Pancreas (tissue), 10 donors: ENCODE measurements around the gene TRAF3IP3. TPM values are rescaled to one million over a fixed set of nuclear protein-coding genes. Genes with fewer than 3 reads are reported as not detected.

Source experiments
- ATAC-seq, 4 donors: fragments of 200-7000 bp; cut with Tn5 transposase; one replicate each; pipeline versions ENCODE4 v1.8.0 to v1.9.1; 2020; ENCODE audit warnings: mild to moderate bottlenecking in 4 of 4, moderate library complexity in 4 of 4
- DNase-seq, 6 donors: peaks; one replicate each; pipeline ENCODE4 v3.0.0-alpha.2; 2020
- FAIRE-seq: peaks from 2 replicates; lab custom pipeline; 2012; peaks lifted over from hg19 to GRCh38; lab: Jason Lieb, UNC
- H3K27ac ChIP-seq, 4 donors: fragments of 200-600 bp; sonication (generic); 1 replicate in 3 of 4; 2 replicates in 1 of 4; pipeline versions ENCODE4 v1.5.0 to v1.8.0; 2020
- H3K27me3 ChIP-seq, 4 donors: fragments of 200-600 bp; one replicate each; pipeline ENCODE4 v1.8.0; 2021
- H3K36me3 ChIP-seq, 3 donors: fragments of 200-600 bp; sonication (generic) in 1 of 3; one replicate each; pipeline versions ENCODE4 v1.5.0 to v1.8.0; 2020 to 2021
- H3K4me1 ChIP-seq, 3 donors: fragments of 200-600 bp; one replicate each; pipeline ENCODE4 v1.8.0; 2021
- H3K4me3 ChIP-seq, 4 donors: fragments of 200-600 bp; sonication (generic) in 2 of 4; one replicate each; pipeline versions ENCODE4 v1.5.0 to v1.8.0; 2020 to 2021
- H3K9me3 ChIP-seq, 4 donors: fragments of 200-600 bp; one replicate each; pipeline ENCODE4 v1.8.0; 2021
- WGBS, 2 donors: extraction: QIAGEN DNeasy Blood & Tissue Kit; methylation state at CpG; one replicate each; pipeline ENCODE4 v1.1.7; 2013; 5-methylcytosine and 5-hydroxymethylcytosine counted together
- intact Hi-C, 3 donors: fragments of 100-400 bp; cut with DNase I; formaldehyde crosslinking; loops; one replicate each; pipeline versions ENCODE4 v1.11.1 to v1.14.2; 2022
- polyA plus RNA-seq, 2 donors: library from polyadenylated mRNA; stranded (reverse); fragments of 200-250 nt; gene quantifications; one replicate each; pipeline ENCODE4 v1.2.3, GENCODE V29; 2013
- total RNA-seq, 6 donors: library from RNA; stranded (reverse); fragmentation: NEBNext Ultra II Directional in 4 of 6; extraction: Animal tissue kit (Norgen Biotek cat#: 25700) in 4 of 6; gene quantifications; one replicate each; pipeline versions ENCODE4 v1.2.1 to v1.2.4, GENCODE V29; 2021 to 2023
- TF ChIP-seq, protein P1 (sequence below), 4 donors: fragments of 200-600 bp; sonication (generic) in 3 of 4; IDR thresholded peaks; one replicate each; pipeline versions ENCODE4 v1.5.0 to v1.8.0; 2021; ENCODE audit warnings: antibody characterized with exemption in 4 of 4
- donor health status: healthy with polysubstance abuse.
- donor health status: DM: no; HTN: no; CAD: no; lungs with moderate emphysema.
- donor health status: DM: no; HTN: no; CAD: no.
- donor health status: control.
- donor health status: control.
- donor health status: Bipolar disorder and iron deficiency.
- donor health status: DM: yes; HTN: yes; CAD: no.
- donor health status: DM: no; HTN: no; CAD: no.
- donor health status: DM: no; HTN: no; CAD: no.
- donor health status: DM: yes; HTN: yes; CAD: no.

The TRAF3IP3 gene
- total and polyA plus RNA-seq, 8 donors: 0.42 to 5.5 (median 1.5) TPM

- FAIRE-seq (no peak), DNase-seq (no peak), ATAC-seq (no peak)
- intact Hi-C loops: no loop called here
- H3K9me3 ChIP-seq: no peaks in the 10 kb centered on the region
- peaks cover 0 to 7% (median 0%) of the 10 kb centered on the region in 3 donors for H3K36me3 ChIP-seq
- peaks cover 14 to 25% (median 20%) of the 10 kb centered on the region in 3 donors for H3K4me1 ChIP-seq
- 42 to 44% methylated on average over 6 of the region's 6 CpGs for WGBS, 2 donors
- no peak overlapping the region for H3K27ac ChIP-seq
- TF ChIP-seq, protein P1, sequence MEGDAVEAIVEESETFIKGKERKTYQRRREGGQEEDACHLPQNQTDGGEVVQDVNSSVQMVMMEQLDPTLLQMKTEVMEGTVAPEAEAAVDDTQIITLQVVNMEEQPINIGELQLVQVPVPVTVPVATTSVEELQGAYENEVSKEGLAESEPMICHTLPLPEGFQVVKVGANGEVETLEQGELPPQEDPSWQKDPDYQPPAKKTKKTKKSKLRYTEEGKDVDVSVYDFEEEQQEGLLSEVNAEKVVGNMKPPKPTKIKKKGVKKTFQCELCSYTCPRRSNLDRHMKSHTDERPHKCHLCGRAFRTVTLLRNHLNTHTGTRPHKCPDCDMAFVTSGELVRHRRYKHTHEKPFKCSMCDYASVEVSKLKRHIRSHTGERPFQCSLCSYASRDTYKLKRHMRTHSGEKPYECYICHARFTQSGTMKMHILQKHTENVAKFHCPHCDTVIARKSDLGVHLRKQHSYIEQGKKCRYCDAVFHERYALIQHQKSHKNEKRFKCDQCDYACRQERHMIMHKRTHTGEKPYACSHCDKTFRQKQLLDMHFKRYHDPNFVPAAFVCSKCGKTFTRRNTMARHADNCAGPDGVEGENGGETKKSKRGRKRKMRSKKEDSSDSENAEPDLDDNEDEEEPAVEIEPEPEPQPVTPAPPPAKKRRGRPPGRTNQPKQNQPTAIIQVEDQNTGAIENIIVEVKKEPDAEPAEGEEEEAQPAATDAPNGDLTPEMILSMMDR (IDR thresholded peaks at IDR 0.05): no peak
- H3K27me3 ChIP-seq: no peaks in the 10 kb centered on the region
- peak overlapping the region in 2 of 4 donors; percentile 52 to 62 for H3K4me3 ChIP-seq
Measured at GRCh38 chr1:209783386-209783785, 27.5 kb downstream of the TRAF3IP3 start.

DNA sequence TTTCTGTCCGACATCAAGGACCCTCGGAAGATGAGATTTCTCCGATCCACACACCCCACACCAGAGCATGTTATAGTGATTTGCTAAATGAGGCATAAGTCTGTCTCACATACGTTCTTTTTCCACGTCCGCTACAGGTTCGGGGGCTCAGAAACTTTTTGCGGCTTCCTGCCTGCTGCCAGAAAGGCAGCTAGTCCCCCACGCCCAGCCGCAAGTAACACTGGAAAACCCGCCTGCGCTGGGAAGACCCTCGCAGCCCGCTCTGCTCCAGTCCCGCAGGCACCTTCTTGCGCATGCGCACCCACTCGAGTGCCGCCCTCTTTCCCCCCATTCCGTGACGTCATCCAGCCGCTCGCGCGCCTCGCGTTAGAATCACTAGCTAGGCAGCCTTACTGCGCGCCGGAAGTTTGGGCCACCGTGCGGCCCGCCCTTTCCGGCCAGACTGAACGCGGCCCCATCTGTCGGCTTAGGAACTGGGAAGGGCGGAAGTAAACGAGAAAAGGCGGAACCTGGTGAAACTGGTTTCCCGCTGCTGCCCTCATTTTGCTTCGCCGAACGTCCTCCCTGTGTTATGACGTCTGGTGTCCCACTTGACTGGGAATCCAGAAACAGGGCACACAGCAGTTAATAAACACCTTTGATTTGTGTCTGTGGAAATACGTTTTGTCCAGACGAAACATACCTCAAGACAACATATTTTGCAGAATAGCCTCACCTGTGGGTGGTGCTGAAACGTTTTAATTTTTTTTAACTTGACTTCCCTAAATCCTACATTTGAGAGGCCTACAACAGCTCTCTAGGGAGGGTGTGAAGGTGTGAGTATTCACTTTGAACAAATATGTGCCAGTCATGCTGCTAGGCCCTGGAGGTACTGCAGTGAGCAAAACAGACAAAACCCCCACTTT, 28.7 kb downstream of the TRAF3IP3 start, which contains the start of gene C1orf74:
Gene C1orf74, minus strand, starts transcription at position 295 of the 905 bp plus-strand sequence. CDS start 925 bp downstream, outside the sequence.
- peak within 1 kb of the TSS; percentile 50 to 62 (median 57) for H3K4me3 ChIP-seq
- peak; percentile 90 for FAIRE-seq
- peaks cover 0 to 18% (median 2%) of the 10 kb centered on the region in 3 donors for H3K36me3 ChIP-seq
- H3K4me1 ChIP-seq: peaks cover 14 to 28% (median 23%) of the 10 kb centered on the region in 3 donors
- ATAC-seq: peak; percentile 93 to 98 (median 97)
- DNase-seq: peak; percentile 98 to 100 (median 99)
- no peaks in the 10 kb centered on the region for H3K27me3 ChIP-seq
- peak within 1 kb of the TSS; percentile 47 to 92 (median 84) for H3K27ac ChIP-seq
- intact Hi-C loops: no loop called here
- WGBS, 2 donors: 2 to 4% methylated on average over 48 of the region's 48 CpGs
- TF ChIP-seq, protein P1 (IDR thresholded peaks at IDR 0.05): no peak
- H3K9me3 ChIP-seq: no peaks in the 10 kb centered on the region

GRCh38 chr1:209785592-209785991, 29.7 kb downstream of the TRAF3IP3 start:
- DNase-seq (no peak), ATAC-seq (no peak), FAIRE-seq (no peak)
- TF ChIP-seq, protein P1 (IDR thresholded peaks at IDR 0.05): no peak
- intact Hi-C loops: no loop called here
- H3K27me3 ChIP-seq: no peaks in the 10 kb centered on the region
- H3K9me3 ChIP-seq: no peaks in the 10 kb centered on the region
- H3K4me3 ChIP-seq: no peak overlapping the region
- H3K36me3 ChIP-seq: peaks cover 0 to 29% (median 12%) of the 10 kb centered on the region in 3 donors
- WGBS, 2 donors: 96 to 99% methylated on average over 4 of the region's 4 CpGs
- peaks cover 14 to 28% (median 23%) of the 10 kb centered on the region in 3 donors for H3K4me1 ChIP-seq
- no peak overlapping the region for H3K27ac ChIP-seq

DNA sequence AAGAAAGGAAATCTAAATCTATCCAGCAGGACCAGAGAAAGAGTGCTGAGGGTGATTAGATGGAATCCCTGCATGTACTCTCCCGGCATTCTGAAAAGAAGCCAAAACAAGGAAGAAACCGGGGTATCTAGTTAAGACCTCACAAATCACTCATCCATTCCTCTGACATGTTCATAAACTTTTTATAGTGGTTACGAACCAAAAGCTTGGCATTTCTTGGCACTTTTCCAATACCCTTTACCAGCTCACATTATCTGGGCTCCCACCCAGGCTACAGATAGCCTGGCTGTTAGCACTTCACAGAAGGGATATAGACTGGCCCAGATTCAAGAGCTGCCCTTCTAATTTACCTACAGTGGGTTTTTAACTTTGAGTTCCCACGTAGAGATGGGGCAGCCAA, 30.3 kb downstream of the TRAF3IP3 start:
- ATAC-seq (no peak), FAIRE-seq (no peak), DNase-seq (no peak)
- WGBS, 2 donors: 33 to 77% methylated on average over 4 of the region's 4 CpGs
- Histone ChIP-seq H3K27ac (peak overlapping the region in 1 of 4 donors; percentile 82), H3K36me3 (peaks cover 0 to 34% (median 17%) of the 10 kb centered on the region in 3 donors), H3K9me3 (no peaks in the 10 kb centered on the region), H3K4me3 (no peak overlapping the region), H3K27me3 (no peaks in the 10 kb centered on the region), H3K4me1 (peaks cover 14 to 28% (median 23%) of the 10 kb centered on the region in 3 donors)
- TF ChIP-seq, protein P1 (IDR thresholded peaks at IDR 0.05): no peak
- intact Hi-C loops: no loop called here
